Upper lobe of right lung (tissue), 1 donor: ENCODE data around the gene KIF16B. TPM values are rescaled to one million over a fixed set of nuclear protein-coding genes. Genes with fewer than 3 reads are reported as not detected.
"Not testable (repeated sequence)": the region's sequence is repeated elsewhere in the genome, so short reads cannot be mapped to it uniquely, and the experiment has no call there.

Experiments used
- ATAC-seq: fragments of 200-7000 bp; cut with Tn5 transposase; one replicate; pipeline ENCODE4 v1.9.1; 2020; ENCODE audit warnings: mild to moderate bottlenecking, moderate library complexity
- DNase-seq: peaks from one replicate; pipeline ENCODE4 v3.0.0-alpha.2; 2020
- H3K27ac ChIP-seq: fragments of 200-600 bp; one replicate; pipeline ENCODE4 v1.8.0; 2022
- H3K27me3 ChIP-seq: fragments of 200-600 bp; one replicate; pipeline ENCODE4 v1.8.0; 2022; ENCODE audit warnings: mild to moderate bottlenecking
- H3K36me3 ChIP-seq: fragments of 200-600 bp; one replicate; pipeline ENCODE4 v1.8.0; 2022
- H3K4me1 ChIP-seq: fragments of 200-600 bp; one replicate; pipeline ENCODE4 v1.8.0; 2022
- H3K4me3 ChIP-seq: fragments of 200-600 bp; one replicate; pipeline ENCODE4 v1.8.0; 2022; ENCODE audit warnings: mild to moderate bottlenecking
- H3K9me3 ChIP-seq: fragments of 200-600 bp; one replicate; pipeline ENCODE4 v1.8.0; 2022
- intact Hi-C: fragments of 100-400 bp; cut with DNase I; formaldehyde crosslinking; loops from one replicate; pipeline ENCODE4 v1.11.0; 2022
- total RNA-seq: library from RNA; stranded (reverse); fragmentation: NEBNext Ultra II Directional; extraction: Animal tissue kit (Norgen Biotek cat#: 25700); gene quantifications from one replicate; pipeline ENCODE4 v1.2.1, GENCODE V29; 2021
- TF ChIP-seq, protein P1 (sequence below): fragments of 200-600 bp; IDR thresholded peaks from one replicate; pipeline ENCODE4 v1.8.0; 2022; ENCODE audit warnings: antibody characterized with exemption
- donor health status: DM: no; HTN: yes; CAD: no; lungs with severe emphysema.

The KIF16B gene
- total RNA-seq, 1 donor from 2014 or later, result 21.6 TPM

DNA sequence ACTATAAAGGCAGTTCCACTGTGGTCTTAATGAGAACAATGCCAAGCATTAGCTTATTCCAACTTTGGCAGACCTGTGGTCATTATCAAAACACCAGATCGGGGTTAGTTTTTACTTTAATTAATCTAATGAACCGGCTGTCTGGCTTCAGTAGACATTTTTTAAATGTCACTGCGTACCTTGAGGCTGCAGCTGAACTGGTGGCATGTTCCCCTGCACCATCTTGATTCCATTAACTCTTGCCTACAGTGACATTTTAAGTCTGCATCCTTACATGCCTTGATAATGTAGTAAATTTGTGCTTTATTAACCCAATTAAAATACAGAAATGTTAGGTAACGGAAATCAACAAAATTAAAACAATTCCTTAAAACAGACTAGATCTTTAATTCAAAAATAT lies 127.0 kb downstream of the KIF16B start:
- TF ChIP-seq, protein P1, sequence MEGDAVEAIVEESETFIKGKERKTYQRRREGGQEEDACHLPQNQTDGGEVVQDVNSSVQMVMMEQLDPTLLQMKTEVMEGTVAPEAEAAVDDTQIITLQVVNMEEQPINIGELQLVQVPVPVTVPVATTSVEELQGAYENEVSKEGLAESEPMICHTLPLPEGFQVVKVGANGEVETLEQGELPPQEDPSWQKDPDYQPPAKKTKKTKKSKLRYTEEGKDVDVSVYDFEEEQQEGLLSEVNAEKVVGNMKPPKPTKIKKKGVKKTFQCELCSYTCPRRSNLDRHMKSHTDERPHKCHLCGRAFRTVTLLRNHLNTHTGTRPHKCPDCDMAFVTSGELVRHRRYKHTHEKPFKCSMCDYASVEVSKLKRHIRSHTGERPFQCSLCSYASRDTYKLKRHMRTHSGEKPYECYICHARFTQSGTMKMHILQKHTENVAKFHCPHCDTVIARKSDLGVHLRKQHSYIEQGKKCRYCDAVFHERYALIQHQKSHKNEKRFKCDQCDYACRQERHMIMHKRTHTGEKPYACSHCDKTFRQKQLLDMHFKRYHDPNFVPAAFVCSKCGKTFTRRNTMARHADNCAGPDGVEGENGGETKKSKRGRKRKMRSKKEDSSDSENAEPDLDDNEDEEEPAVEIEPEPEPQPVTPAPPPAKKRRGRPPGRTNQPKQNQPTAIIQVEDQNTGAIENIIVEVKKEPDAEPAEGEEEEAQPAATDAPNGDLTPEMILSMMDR, result no peak
- no peak for DNase-seq

DNA sequence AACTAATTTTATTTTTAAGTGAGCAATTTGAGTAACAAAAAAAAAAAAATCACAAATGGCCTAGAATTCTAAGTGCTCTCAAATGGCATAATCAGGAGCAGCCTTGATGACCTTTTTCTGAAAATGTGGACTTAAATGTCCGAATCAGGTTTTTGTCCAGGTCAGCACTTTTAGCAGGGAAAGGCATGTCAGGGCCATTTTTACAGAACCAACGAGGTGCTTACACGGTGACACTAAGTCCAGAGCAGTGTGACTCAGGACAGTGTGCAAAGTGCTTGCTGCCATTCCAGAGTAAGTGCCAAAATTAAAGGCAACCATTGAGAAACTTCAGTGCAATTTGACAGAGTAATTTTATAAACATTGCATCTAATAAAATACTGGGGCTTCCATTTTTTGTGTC lies 127.8 kb downstream of the KIF16B start:
- Histone ChIP-seq H3K27me3 (no peaks in the 10 kb centered on the region), H3K9me3 (no peaks in the 10 kb centered on the region), H3K4me1 (no peaks in the 10 kb centered on the region), H3K4me3 (no peak overlapping the region), H3K36me3 (no peaks in the 10 kb centered on the region), H3K27ac (no peak overlapping the region)
- ATAC-seq, result no peak
- TF ChIP-seq, protein P1, result no peak
- DNase-seq, result no peak
- intact Hi-C loops, result no loop called here

More for the DNA sequence above, 127.0 kb downstream of the KIF16B start:
- Histone ChIP-seq H3K9me3 (no peaks in the 10 kb centered on the region), H3K27ac (no peak overlapping the region), H3K4me1 (no peaks in the 10 kb centered on the region), H3K4me3 (no peak overlapping the region), H3K27me3 (no peaks in the 10 kb centered on the region), H3K36me3 (no peaks in the 10 kb centered on the region)
- no peak for ATAC-seq
- intact Hi-C loops, result no loop called here

DNA sequence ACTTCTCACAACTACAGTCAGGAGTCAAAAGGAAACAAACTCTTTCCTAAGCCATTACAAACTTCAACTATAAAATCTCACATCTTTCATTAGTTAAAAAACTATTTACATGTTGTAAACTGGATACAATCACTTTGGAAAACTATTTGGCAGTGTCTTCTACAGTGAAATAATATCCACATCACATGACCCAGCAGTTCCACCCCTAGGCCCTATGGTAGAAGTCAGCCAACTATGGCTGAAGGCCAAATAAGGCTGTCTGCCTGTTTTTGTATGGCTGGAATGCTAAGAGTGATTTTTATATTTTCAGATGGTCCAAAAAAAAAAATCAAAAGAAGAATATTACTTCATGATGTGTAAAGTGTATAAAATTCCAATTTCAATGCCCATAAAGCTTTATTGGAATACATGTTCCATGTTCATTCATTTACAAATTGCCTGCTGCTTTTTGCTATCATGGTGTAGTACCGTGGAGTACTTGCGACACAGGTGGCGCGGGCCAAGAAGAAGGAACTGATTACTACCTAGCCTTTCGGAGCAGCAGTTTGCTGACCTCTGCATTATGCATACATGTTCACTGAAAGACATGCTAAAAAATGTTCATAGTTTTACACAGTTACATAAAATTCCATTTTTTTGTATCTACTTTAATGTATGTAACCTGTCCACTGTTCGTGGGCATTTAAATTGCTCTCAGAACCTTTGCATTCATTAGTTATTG lies 129.0 kb downstream of the KIF16B start:
- intact Hi-C loops, result no loop called here
- ATAC-seq (no peak), DNase-seq (no peak)
- H3K27ac ChIP-seq, result no peak overlapping the region
- H3K36me3 ChIP-seq, result no peaks in the 10 kb centered on the region
- H3K9me3 ChIP-seq, result no peaks in the 10 kb centered on the region
- no peak overlapping the region for H3K4me3 ChIP-seq
- TF ChIP-seq, protein P1, result no peak
- no peaks in the 10 kb centered on the region for H3K4me1 ChIP-seq
- H3K27me3 ChIP-seq, result no peaks in the 10 kb centered on the region

DNA sequence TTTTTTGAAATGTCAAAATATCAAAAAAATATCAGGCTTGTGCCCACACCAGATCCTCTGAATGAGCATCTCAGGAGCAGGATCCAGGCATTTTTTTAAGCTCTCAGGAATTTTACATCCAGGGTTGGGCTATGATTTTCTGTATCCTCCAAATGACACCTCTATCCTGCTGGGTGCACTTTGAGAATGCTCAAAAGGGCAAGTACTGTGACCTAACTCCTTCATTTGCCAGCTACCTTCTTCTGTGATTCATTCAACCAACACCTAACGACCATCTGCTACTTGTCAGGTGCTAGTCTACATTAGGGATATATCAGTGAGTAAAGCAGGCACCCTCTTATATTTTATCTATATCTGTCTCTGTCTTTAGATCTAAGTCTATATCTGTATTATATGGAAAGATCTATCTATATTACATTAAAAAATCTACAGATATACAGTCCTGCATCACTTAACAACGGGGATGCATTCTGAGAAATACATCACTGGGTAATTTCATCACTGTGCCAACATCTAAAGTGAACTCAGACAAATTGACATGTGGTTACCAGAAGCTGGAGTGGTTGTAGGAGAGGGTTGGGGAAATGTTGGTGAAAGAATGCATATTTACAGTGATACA lies 131.6 kb downstream of the KIF16B start:
- ATAC-seq, result no peak
- Histone ChIP-seq H3K27ac (no peak overlapping the region), H3K27me3 (no peaks in the 10 kb centered on the region), H3K4me3 (no peak overlapping the region), H3K36me3 (no peaks in the 10 kb centered on the region), H3K9me3 (no peaks in the 10 kb centered on the region), H3K4me1 (no peaks in the 10 kb centered on the region)
- intact Hi-C loops, result no loop called here
- TF ChIP-seq, protein P1, result no peak
- no peak for DNase-seq

DNA sequence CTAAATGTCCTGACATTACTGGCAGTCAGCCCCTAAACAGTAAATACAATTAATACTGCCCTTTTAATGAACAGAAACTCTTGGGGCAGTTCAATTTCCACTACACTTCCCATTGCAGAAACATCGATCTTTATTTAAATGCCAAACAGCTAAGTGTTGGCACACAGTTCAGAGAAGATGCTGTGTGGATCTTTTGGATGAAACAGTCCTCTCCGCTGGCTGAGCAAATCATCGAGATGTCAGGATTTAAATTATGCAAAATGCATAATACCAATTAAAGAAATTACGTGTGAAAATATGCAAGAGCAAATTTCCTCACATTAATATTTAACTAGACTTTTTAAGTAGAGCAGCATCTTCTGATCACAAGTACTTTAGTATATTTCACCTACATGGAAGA lies 132.6 kb downstream of the KIF16B start:
- Histone ChIP-seq H3K27me3 (no peaks in the 10 kb centered on the region), H3K4me3 (no peak overlapping the region), H3K36me3 (no peaks in the 10 kb centered on the region), H3K4me1 (no peaks in the 10 kb centered on the region), H3K9me3 (no peaks in the 10 kb centered on the region), H3K27ac (no peak overlapping the region)
- TF ChIP-seq, protein P1, result no peak
- DNase-seq, result no peak
- no peak for ATAC-seq
- intact Hi-C loops, result no loop called here

DNA sequence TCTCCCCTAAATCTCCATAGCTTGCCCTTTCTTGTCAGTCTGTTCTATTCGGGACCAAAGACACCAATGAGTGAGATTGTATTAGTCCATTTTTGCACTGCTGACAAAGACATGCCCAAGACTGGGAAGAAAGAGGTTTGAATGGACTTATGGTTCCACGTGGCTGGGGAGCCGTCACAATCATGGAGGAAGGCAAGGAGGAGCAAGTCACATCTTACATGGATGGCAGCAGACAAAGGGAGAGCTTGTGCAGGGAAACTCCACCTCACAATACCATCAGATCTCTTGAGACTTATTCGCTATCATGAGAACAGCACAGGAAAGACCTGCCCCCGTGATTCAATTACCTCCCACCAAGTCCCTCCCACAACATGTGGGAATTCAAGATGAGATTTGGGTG lies 133.7 kb downstream of the KIF16B start:
- H3K9me3 ChIP-seq, DNase-seq, ATAC-seq, intact Hi-C loops, H3K4me1 ChIP-seq, H3K36me3 ChIP-seq, H3K27me3 ChIP-seq, H3K4me3 ChIP-seq, H3K27ac ChIP-seq: not testable (repeated sequence)
